ENCODE data around the gene DGKI. TPM values are rescaled to one million over a fixed set of nuclear protein-coding genes. Genes with fewer than 3 reads are reported as not detected.

DGKI gene
- total and polyA plus RNA-seq, 2 of the 4 experiments (the other 2 are of a cell fraction), result 3.9 to 15.8 TPM

DNA sequence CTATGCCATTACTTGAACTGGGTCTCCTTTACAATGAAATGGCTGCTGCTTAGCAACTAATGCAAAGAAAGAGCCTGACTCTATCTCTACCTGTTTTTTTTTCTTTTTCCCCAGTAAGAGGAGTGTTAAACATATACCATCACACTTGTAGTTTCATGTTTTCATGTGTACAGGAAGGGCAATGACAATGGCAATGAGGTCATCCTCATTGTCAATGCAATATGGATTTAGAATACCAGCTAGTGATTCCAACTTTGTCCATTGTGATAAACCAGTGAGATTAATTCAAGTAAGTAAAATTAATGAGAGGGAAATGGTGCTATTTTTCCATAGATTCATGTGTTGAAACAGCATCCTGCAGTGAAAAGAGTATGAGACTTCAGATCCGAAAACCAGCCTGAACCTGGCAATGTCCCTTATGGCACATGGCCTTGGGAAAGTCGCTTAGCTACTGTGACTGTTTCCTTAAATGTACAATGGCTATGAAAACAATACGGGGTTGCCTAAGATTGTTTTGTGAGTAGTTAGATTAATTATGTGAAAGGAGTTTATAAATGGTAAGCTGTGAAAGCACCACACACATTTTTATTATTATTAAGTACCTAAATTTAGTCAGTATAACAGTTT is 11.2 kb downstream of the DGKI start:
- Histone ChIP-seq H2BK5ac (ENCODE audit: low read depth, low read length, poor library complexity, severe bottlenecking) (peak overlapping the region; percentile 73), H3K9me1 (ENCODE audit: insufficient read depth, low read length) (no peaks in the 10 kb centered on the region), H3K14ac (replicated peaks; ENCODE audit: low read depth, low read length) (peak overlapping the region; percentile 77), H4K91ac (ENCODE audit: insufficient read depth, low read depth, low read length) (peak overlapping the region; percentile 65), H4K8ac (ENCODE audit: low read depth in 2 of 2, low read length in 2 of 2) (peak overlapping the region in 1 of 2 experiments; percentile 65; a peak in 3 of 4 replicates), H3K4me3 (ENCODE audit: insufficient read depth, low read depth, low read length) (no peak overlapping the region), H3K4me2 (ENCODE audit: low read depth, low read length) (peak overlapping the region; percentile 50; the same call in 1 of the 2 replicates), H3K36me3 (ENCODE audit: control insufficient read depth, insufficient read depth, low read length) (0 out of 2 replicates have a peak, but pooled peaks cover 2% of the 10 kb centered on the region), H3K27me3 (ENCODE audit: control insufficient read depth, insufficient read depth, low read length) (no peaks in the 10 kb centered on the region), H2AK9ac (replicated peaks; ENCODE audit: low read depth, low read length, poor library complexity) (no peak overlapping the region), H3K4ac (ENCODE audit: low read depth, low read length) (peak overlapping the region; percentile 51), H3K27ac (ENCODE audit: insufficient read depth, low read length) (peak overlapping the region; percentile 52), H3K56ac (ENCODE audit: extremely low read depth, insufficient read depth, low read length) (no peak overlapping the region), H2BK15ac (ENCODE audit: low read depth, low read length) (peak overlapping the region; percentile 69; the same call in 1 of the 3 replicates), H3K9me3 (ENCODE audit: control insufficient read depth, insufficient read depth, low read length) (peaks cover 13% of the 10 kb centered on the region), H2AK5ac (ENCODE audit: low read depth, low read length) (peak overlapping the region; percentile 29; the same call in 1 of the 2 replicates), H3K9ac (ENCODE audit: low read depth, low read length) (peak overlapping the region; percentile 56; the same call in 1 of the 2 replicates), H3K79me1 (ENCODE audit: low read depth in 1 of 2, low read length in 2 of 2) (0 out of 4 replicates have a peak, but pooled peaks cover 0 to 3% of the 10 kb centered on the region in 2 experiments), H2BK120ac (ENCODE audit: low read depth, low read length) (peak overlapping the region; percentile 54), H3K18ac (ENCODE audit: low read depth, low read length) (peak overlapping the region; percentile 84; the same call in 1 of the 2 replicates), H2BK20ac (ENCODE audit: low read depth, low read length) (peak overlapping the region; percentile 79), H3K23ac (ENCODE audit: low read depth, low read length) (peak overlapping the region; percentile 3; the same call in 1 of the 2 replicates), H4K5ac (ENCODE audit: low read depth, low read length) (peak overlapping the region; percentile 77; the same call in 1 of the 2 replicates), H2AFZ (replicated peaks; ENCODE audit: low read length, poor library complexity) (no peak overlapping the region), H4K20me1 (ENCODE audit: insufficient read depth, low read length) (no peaks in the 10 kb centered on the region), H3K4me1 (ENCODE audit: control insufficient read depth, insufficient read depth, low read length) (peaks cover 9% of the 10 kb centered on the region)
- dilution Hi-C loops (cut with HindIII; ENCODE audit: low sequenced_read_pairs, unreplicated experiment) (no loop called here), in situ Hi-C loops (cut with MboI; ENCODE audit: low sequenced_read_pairs) (no loop called here), intact Hi-C loops (cut with micrococcal nuclease) (no loop called here)
- 50% methylated on average over 1 of the region's 3 CpGs; no CpG with 5 or more reads in 1 of the 2 experiments for WGBS, 2 experiments (ENCODE audit: extremely low coverage in 2 of 2, insufficient read length in 1 of 2)
- TF ChIP-seq, protein P1, sequence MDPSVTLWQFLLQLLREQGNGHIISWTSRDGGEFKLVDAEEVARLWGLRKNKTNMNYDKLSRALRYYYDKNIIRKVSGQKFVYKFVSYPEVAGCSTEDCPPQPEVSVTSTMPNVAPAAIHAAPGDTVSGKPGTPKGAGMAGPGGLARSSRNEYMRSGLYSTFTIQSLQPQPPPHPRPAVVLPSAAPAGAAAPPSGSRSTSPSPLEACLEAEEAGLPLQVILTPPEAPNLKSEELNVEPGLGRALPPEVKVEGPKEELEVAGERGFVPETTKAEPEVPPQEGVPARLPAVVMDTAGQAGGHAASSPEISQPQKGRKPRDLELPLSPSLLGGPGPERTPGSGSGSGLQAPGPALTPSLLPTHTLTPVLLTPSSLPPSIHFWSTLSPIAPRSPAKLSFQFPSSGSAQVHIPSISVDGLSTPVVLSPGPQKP (IDR thresholded peaks at IDR 0.05; ENCODE audit: borderline replicate concordance, low read depth, low read length), result no peak
- TF ChIP-seq CHD1 (IDR thresholded peaks at IDR 0.05; ENCODE audit: low read depth, low read length) (no peak), RAD21 (IDR thresholded peaks at IDR 0.05; ENCODE audit: low read length) (no peak)
- ATAC-seq (ENCODE audit: low read depth), result peak; percentile 18; the same call in 1 of the 2 replicates
- ChIA-PET POLR2A (ENCODE audit: unreplicated experiment) (no interaction called here), CTCF (interaction anchor here (1.2 to 2.8 kb wide), 2 partner anchors 179 to 183 kb away, joined by 3 to 13 read pairs; no protein-coding TSS in a partner anchor)
- BruUV-seq (replicated peaks), result no TSS peak
- DNase-seq, result no peak
